DND-41 (cell line): ENCODE measurements around the gene FAM81B.

Experiments used
- CTCF ChIP-seq: IDR thresholded peaks from 2 replicates; pipeline ENCODE4 v1.5.1; 2012; ENCODE audit warnings: borderline replicate concordance, low read length, moderate library complexity, mild to moderate bottlenecking; ENCODE audit not compliant: poor library complexity, severe bottlenecking; ENCODE audit errors: extremely low read depth
- EZH2 ChIP-seq: IDR thresholded peaks from 3 replicates; pipeline ENCODE4 v1.6.1; 2012; ENCODE audit warnings: borderline replicate concordance, low read depth, mild to moderate bottlenecking, moderate library complexity, low read length, inconsistent platforms; ENCODE audit not compliant: severe bottlenecking

GRCh38 chr5:95441636-95442035 lies 50.5 kb downstream of the FAM81B start:
- TF ChIP-seq EZH2 (no peak), CTCF (no peak)
